Measurements from ENCODE around the gene NOL7.

The NOL7 gene

DNA sequence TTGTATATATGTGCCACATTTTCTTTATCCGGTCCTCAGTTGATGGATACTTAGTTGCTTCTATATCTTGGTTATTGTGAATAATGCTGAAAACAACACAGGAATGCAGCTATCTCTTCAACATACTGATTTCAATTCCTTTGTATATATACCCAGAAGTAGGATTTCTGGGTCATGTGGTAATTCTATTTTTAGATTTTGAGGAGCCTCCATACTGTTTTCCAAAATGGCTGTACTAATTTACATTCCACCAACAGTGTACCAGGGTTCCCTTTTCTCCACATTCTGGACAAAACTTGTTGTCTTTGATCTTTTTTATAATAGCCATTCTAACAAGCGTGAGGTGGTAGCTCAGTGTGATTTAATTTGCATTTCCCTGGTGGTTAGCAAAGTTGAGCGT, 39.1 kb upstream of the NOL7 start:
- Histone ChIP-seq H3K36me3 (ENCODE audit: control insufficient read depth, insufficient read depth, low read length) (no peaks in the 10 kb centered on the region; the same call in none of the 2 replicates), H3K27me3 (replicated peaks; ENCODE audit: control insufficient read depth, insufficient read depth, low read length) (no peaks in the 10 kb centered on the region), H3K4me3 (replicated peaks; ENCODE audit: low read depth, low read length) (no peak overlapping the region)
- TF ChIP-seq, protein P1, sequence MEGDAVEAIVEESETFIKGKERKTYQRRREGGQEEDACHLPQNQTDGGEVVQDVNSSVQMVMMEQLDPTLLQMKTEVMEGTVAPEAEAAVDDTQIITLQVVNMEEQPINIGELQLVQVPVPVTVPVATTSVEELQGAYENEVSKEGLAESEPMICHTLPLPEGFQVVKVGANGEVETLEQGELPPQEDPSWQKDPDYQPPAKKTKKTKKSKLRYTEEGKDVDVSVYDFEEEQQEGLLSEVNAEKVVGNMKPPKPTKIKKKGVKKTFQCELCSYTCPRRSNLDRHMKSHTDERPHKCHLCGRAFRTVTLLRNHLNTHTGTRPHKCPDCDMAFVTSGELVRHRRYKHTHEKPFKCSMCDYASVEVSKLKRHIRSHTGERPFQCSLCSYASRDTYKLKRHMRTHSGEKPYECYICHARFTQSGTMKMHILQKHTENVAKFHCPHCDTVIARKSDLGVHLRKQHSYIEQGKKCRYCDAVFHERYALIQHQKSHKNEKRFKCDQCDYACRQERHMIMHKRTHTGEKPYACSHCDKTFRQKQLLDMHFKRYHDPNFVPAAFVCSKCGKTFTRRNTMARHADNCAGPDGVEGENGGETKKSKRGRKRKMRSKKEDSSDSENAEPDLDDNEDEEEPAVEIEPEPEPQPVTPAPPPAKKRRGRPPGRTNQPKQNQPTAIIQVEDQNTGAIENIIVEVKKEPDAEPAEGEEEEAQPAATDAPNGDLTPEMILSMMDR (IDR thresholded peaks at IDR 0.05; ENCODE audit: insufficient read depth, low read length, poor library complexity, severe bottlenecking) = no peak
- no peak for DNase-seq (ENCODE audit: extremely low read depth, insufficient read length)

DNA sequence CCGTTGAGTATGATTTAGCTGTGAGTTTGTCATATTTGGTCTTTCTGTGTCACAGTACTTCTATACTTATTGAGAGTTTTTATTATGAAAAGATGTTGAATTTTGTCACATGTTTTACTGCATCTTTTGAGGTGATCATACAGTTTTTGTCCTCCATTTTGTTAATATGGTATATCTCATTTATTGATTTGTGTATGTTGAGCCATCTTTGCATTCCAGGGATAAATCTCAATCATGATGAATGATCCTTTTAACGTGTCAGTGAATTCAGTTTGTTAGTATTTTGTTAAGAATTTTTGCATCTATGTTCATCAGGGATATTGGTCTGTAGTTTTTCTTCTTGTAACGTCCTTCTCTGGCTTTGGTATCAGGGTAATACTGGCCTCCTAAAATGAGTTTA, 37.2 kb upstream of the NOL7 start:
- no peaks in the 10 kb centered on the region; the same call in none of the 2 replicates for H3K36me3 ChIP-seq (ENCODE audit: control insufficient read depth, insufficient read depth, low read length)
- H3K27me3 ChIP-seq (replicated peaks; ENCODE audit: control insufficient read depth, insufficient read depth, low read length) = no peaks in the 10 kb centered on the region
- TF ChIP-seq, protein P1 (IDR thresholded peaks at IDR 0.05; ENCODE audit: insufficient read depth, low read length, poor library complexity, severe bottlenecking) = no peak
- DNase-seq (ENCODE audit: extremely low read depth, insufficient read length) = no peak
- H3K4me3 ChIP-seq (replicated peaks; ENCODE audit: low read depth, low read length) = no peak overlapping the region

DNA sequence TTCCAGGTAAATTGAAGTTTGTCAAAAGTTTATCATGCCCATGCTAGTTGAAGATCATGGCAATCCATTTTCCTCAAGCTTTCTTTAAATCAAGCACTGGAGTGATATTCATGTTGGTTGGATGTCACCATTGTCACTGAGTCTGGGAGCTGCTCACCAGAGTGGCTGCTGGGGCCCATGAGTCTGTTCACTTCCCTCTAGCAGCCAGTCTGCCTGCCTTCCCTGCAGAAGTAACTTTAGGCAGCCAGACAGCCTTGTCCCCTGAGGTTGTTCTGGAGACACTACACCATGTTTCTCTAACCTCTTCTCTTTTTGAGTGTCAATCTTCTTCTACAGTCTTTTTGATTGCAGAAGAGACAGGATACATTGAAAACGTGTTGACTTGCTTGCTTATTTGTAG, 35.2 kb upstream of the NOL7 start:
- no peak for DNase-seq (ENCODE audit: extremely low read depth, insufficient read length)
- Histone ChIP-seq H3K36me3 (ENCODE audit: control insufficient read depth, insufficient read depth, low read length) (peaks cover 1% of the 10 kb centered on the region), H3K27me3 (replicated peaks; ENCODE audit: control insufficient read depth, insufficient read depth, low read length) (no peaks in the 10 kb centered on the region), H3K4me3 (replicated peaks; ENCODE audit: low read depth, low read length) (no peak overlapping the region)
- TF ChIP-seq, protein P1 (IDR thresholded peaks at IDR 0.05; ENCODE audit: insufficient read depth, low read length, poor library complexity, severe bottlenecking) = no peak

DNA sequence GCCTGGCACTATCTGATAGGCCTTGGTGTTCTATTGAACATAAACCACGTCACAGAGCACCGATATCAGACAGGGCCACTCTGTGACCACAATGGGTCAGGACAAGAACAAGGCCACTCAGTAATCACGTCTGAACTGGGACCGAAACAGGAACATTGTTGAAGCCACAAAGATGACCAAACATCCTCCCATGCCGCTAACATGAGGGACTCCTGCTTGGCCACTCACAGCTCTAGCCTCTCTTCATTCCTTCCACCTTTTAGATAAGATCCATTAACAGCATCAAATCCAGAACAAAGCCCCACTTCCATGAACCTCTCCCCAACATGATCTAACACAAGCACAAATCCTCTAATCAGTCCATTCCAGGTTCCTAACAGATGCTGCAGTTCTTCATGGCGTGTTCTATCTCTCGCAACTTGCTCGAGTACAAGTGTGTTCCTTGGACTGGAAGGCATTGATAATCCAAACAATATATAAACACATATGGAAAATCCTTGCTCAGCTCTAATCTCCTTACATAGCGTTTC, 33.4 kb upstream of the NOL7 start:
- no peak for DNase-seq (ENCODE audit: extremely low read depth, insufficient read length)
- Histone ChIP-seq H3K4me3 (replicated peaks; ENCODE audit: low read depth, low read length) (no peak overlapping the region), H3K27me3 (replicated peaks; ENCODE audit: control insufficient read depth, insufficient read depth, low read length) (no peaks in the 10 kb centered on the region), H3K36me3 (ENCODE audit: control insufficient read depth, insufficient read depth, low read length) (peaks cover 1% of the 10 kb centered on the region)
- TF ChIP-seq, protein P1 (IDR thresholded peaks at IDR 0.05; ENCODE audit: insufficient read depth, low read length, poor library complexity, severe bottlenecking) = no peak

DNA sequence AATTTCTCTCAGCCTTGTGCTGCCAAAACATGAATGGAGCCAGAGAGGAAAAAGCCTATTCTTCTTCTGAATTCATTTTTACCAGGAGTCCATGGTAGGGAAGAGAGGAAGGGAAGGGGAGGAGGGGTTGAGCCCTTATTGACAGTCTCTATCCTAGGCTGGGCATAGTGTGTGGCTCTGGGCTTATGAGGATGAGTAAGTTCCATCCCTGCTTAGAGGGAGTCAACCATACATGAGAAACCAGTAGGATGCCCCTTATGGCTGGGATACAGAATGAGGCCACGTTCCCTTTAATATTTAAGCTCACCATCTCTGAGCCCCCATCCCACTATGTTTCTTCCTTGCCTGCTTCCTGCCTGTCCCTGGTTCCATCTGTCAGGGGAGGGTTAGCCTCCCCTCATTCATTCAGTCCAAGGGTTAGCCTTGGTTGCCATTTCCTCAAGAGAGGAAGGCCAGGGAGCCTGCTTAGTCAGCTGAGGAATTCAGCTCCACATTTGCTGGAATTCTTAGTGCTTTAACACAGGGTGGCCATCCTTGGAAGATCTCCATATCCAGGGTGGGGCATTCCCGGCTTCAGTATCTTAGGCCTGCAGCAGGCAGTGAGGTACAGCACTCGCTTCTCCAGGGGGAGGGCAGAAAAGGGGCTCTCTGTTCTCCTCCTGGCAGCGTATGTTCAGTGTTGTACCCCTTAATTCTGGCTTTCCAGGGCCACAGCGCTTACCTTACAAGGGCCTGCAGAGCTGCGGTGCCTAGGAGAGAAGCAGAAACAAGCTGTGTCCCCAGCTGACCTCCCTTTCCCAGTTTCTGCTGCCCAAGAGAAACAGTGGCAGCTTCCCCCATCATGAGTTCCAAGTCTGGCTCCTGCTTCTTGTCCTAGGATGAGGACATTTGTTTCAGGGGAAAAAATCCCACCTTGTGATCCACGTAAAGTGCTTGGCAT, 28.3 kb upstream of the NOL7 start:
- DNase-seq (ENCODE audit: extremely low read depth, insufficient read length) = no peak

More for the DNA sequence above, 28.3 kb upstream of the NOL7 start:
- no peaks in the 10 kb centered on the region for H3K27me3 ChIP-seq (replicated peaks; ENCODE audit: control insufficient read depth, insufficient read depth, low read length)
- H3K36me3 ChIP-seq (ENCODE audit: control insufficient read depth, insufficient read depth, low read length) = peaks cover 9% of the 10 kb centered on the region
- TF ChIP-seq, protein P1 (IDR thresholded peaks at IDR 0.05; ENCODE audit: insufficient read depth, low read length, poor library complexity, severe bottlenecking) = no peak
- no peak overlapping the region for H3K4me3 ChIP-seq (replicated peaks; ENCODE audit: low read depth, low read length)

All from GM06990 (cell line).